GM18870 (cell line): Measurements from ENCODE around the gene OGT.
A peak's percentile ranks its signal among the peaks of the same experiment; 100 is the strongest.
"Not testable (repeated sequence)": the region's sequence is repeated elsewhere in the genome, so short reads cannot be mapped to it uniquely, and the experiment has no call there.

Experiments used
- ATAC-seq: cut with Tn5 transposase; IDR thresholded peaks from one replicate; pipeline ENCODE4 v1.9.1; 2021; ENCODE audit warnings: moderate library complexity; ENCODE audit not compliant: unreplicated experiment

Gene OGT

GRCh38 chrX:71579990-71580380 lies 47.1 kb downstream of the OGT start:
- no peak for ATAC-seq

DNA sequence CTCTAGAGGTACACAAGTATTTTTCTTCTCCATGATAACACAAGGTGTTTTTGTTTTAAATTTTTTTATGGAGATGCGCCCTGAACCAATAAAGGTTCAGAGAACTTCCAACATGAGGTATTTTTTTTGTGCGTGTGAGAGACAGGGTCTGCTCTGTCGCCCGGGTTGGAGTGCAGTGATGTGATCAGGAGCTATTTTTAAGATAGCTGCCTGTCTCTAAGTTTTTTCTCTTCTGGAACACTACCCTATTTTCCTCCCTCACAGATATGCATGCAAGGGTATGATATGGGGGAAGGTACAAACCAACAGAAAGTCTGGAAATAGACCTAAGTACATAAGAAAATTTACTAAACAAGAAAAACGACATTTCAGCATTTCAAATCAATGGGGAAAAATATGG lies 48.3 kb downstream of the OGT start:
- ATAC-seq, result no peak

DNA sequence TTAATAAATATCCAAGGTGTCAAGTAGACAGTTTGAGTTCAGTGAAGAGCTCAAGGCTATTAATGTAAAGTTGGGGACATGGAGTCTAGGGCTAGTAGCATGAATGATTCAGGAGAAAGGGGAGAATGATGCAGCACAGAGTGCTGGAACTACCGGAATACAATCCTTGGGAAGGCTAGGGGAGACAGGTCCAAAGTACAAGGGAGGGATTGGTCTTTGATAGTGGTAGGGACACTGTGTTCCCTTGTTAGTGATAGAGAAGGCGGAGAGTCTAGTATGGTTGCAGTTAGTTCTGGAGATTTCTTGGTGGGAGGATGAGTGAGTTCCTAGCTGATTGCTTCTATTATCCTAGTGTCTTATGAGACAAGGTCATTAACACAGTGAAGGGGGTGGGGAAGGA lies 54.0 kb downstream of the OGT start:
- ATAC-seq, result no peak

GRCh38 chrX:71593210-71593609 lies 60.3 kb downstream of the OGT start:
- ATAC-seq, result not testable (repeated sequence)

DNA sequence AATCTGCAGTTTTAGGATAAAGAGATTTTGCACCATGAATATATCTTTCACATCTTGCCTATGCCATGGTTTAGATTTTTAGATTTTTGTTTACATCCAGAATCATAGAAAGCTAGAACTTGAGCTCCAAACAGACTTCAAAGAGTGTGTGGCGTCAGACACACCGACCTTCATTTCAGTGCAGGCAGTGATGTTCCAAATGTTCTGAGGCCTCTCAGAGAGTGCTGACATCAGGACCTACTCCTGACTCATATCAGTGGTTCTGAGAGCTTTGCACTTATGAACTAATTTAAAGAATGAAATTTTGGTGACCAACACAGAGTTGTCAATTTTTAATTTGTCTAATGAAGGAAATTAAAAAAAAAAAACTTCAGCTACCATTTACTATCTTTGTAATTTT lies 67.1 kb downstream of the OGT start:
- ATAC-seq, result no peak

GRCh38 chrX:71603618-71604017 lies 70.7 kb downstream of the OGT start:
- no peak for ATAC-seq

DNA sequence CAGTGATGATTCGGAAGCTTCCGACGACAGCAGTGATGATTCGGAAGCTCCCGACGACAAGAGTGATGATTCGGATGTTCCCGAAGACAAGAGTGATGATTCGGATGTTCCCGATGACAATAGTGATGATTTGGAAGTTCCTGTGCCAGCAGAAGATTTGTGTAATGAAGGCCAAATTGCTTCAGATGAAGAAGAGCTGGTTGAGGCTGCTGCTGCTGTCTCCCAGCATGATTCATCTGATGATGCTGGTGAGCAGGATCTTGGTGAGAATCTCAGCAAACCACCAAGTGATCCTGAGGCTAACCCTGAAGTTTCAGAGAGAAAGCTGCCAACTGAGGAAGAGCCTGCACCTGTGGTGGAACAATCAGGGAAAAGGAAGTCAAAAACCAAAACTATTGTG lies 71.2 kb downstream of the OGT start:
- no peak for ATAC-seq

DNA sequence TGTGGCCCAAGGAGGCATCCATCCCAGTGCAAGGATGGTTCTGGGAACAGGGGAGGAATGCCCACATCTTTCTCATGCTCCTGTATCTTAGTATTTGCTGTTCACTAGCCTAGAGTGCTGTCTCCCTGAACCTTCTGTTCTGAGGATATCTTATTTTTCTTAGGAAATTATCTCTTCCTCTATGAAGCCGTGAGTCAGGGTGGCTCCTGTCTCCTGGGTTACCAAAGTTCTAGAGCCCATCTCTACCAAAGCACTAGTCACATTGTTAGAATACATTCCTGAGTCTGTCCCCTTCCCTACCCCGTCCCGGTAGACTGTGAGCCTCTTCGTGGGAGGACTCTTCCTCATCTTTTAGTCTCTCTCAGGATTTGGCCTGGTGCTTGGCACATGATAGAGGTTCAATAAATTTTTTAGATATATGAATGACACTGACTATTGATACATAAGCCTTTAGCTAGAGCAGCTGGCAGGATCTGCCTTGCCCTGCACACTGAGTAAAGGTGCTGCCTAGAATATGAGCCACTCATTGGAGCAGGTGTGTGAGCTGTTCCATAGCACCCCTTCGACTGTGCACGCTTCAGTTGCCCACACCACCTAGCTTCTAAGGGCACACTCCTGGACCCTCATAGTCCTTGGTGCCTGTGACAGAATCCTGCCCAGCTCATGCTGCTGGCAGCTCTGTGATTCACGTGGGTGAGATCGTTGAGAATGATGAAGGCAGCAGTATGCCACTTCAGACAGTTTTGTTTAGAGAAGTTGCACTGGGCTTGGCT lies 72.1 kb downstream of the OGT start:
- ATAC-seq, result no peak

- ATAC-seq, result no peak
Observed at GRCh38 chrX:71606536-71607216, 73.8 kb downstream of the OGT start.

GRCh38 chrX:71607488-71607887 lies 74.6 kb downstream of the OGT start:
- ATAC-seq, result no peak

GRCh38 chrX:71609095-71609750 lies 76.3 kb downstream of the OGT start:
- ATAC-seq, result no peak

GRCh38 chrX:71611736-71612135 lies 78.8 kb downstream of the OGT start:
- not testable (repeated sequence) for ATAC-seq

- no peak for ATAC-seq
Observed at GRCh38 chrX:71612256-71612655, 79.4 kb downstream of the OGT start.

DNA sequence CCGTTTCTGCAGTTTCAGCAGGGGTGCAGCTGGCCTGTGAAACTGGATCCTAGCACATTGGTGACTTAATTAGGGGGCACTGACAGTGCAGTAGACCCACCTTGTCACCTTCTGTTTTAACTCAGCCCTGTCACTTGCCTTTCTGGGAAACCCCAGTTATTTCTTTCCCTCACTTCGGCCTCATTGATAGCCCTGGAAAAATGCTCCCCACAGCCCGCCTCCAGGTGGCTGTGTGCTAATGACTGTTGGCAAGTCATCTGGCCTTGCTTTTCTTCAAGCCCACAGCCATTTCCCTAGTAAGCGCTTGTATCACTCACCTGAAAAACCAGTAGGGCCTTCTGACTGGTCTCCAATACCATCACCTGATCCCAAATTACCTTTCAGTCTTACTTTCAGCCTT lies 82.2 kb downstream of the OGT start:
- no peak for ATAC-seq

DNA sequence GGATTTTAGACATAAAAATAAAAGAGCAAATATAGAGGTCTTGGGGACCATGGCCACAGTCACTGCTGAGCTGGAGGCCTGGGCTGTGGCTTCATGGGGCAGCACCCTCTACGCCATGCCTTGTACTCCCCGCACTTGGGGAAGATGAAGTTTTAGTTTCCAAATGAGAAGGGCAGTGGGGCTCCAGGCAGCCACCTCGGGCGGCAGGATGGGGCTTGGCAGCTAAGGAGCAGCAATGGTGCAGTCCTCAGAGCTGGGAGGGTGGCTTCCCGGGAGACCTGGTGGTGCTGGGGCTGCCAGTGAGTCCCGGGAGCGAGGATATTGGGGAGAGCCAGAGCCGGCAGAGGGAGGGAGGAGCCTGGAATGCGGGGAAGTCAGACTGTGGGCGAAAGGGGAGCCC lies 83.0 kb downstream of the OGT start:
- ATAC-seq, result no peak

GRCh38 chrX:71616672-71617529 lies 84.0 kb downstream of the OGT start:
- ATAC-seq, result no peak

DNA sequence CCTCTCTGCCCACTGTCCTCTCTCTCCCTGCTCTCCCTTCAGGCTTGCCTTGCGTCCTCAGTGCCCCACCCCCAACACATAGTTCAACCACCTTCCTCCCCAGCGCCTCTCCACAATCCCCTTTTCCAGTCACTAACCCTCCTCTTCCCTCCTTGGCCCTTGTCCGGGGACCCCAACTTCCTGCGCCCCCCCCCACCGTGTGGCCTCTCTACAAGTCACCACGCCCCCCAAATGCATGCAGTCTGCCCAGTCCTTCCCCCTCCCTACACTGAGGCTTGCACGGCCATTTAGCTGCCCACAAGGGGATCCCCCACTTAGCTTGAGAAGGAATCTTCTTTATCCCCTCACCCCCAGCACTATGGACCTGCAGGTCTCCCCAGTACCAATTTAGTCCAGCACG lies 84.8 kb downstream of the OGT start:
- no peak for ATAC-seq

GRCh38 chrX:71618303-71618721 lies 85.4 kb downstream of the OGT start, which contains the start of gene CXCR3:
Gene CXCR3 (minus strand): TSS chrX:71618511. CDS start chrX:71618449, 62 bp downstream.
- peak; percentile 61 for ATAC-seq

DNA sequence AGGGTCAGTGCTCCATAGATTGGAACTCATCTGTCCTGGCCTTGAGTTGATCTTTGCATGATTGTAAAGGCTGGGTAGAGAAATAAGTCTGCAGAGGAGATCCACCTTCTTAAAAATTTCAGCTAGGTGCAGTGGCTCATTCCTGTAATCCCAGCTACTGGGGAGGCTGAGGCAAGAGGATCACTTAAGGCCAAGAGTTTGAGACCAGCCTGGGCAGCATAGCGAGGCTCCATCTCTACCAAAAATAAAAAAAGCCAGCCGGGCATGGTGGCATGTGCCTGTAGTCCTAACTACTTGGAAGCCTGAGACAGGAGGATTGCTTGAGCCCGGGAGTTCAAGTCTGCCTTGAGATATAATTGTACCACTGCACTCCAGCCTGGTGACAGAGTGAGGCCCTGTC lies 85.9 kb downstream of the OGT start:
- ATAC-seq, result no peak

DNA sequence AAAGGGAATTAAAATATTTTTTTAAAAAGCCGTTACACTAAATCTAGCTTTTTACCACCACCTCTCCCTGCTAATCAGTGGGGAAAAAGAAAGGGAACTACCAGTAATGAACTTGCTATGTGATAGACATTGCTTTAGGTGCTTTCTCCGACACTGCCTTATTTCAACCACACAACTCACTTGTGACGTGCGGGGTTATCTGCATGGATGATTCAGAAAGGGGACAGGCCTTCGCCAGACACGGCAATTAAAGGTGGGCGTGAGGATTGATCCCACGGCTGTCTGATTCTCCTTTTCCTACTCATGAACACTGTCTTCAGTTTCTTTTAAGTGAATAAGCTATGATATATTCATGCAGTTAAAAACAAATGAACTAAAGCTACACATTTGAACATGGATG lies 86.3 kb downstream of the OGT start:
- no peak for ATAC-seq

DNA sequence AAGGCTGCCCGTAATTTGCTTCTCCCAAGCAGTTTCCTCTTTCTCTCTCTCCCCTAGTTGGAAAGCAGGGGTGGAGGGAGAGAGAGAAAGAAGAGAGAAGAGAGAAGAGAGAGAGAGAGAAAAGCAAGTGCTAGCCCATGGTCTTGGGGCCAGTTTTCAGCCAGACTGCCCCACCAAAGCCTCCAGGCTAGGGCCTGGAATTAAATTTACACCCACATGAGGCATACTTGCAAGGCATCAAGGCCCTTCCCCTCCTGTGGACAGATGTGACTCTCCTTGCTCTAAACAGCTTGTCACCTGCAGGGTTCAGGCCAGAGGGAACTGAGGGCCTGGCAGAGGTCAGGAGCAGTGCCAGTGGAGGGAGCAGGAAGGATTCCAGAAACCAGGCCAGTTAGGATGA lies 87.1 kb downstream of the OGT start:
- no peak for ATAC-seq
